Stomach (tissue), 9 donors: ENCODE results near the gene GSDMA. TPM values are rescaled to one million over a fixed set of nuclear protein-coding genes. Genes with fewer than 3 reads are reported as not detected.

Source experiments
- DNase-seq, 2 donors: peaks; one replicate each; pipeline versions ENCODE4 v3.0.0 to v3.0.0-alpha.2; 2013 to 2019
- H3K27ac ChIP-seq, 5 donors: fragments of 200-600 bp in 4 of 5; sonication (generic) in 4 of 5; one replicate each; pipeline ENCODE4 v1.5.1; 2013 to 2019; ENCODE audit warnings: mild to moderate bottlenecking in 1 of 5, moderate library complexity in 1 of 5
- H3K27me3 ChIP-seq, 3 donors: fragments of 200-600 bp; sonication (generic); one replicate each; pipeline ENCODE4 v1.5.1; 2017 to 2019; ENCODE audit warnings: mixed run types in 1 of 3
- H3K36me3 ChIP-seq, 4 donors: fragments of 200-600 bp; sonication (generic); 1 replicate in 3 of 4; 2 replicates in 1 of 4; pipeline ENCODE4 v1.5.1; 2016 to 2019
- H3K4me1 ChIP-seq, 4 donors: fragments of 200-600 bp; sonication (generic); one replicate each; pipeline ENCODE4 v1.5.1; 2016 to 2019
- H3K4me3 ChIP-seq, 4 donors: fragments of 200-600 bp; sonication (generic) in 3 of 4; one replicate each; pipeline ENCODE4 v1.5.1; 2016 to 2019; ENCODE audit warnings: mild to moderate bottlenecking in 1 of 4
- H3K9me3 ChIP-seq, 4 donors: fragments of 200-600 bp; sonication (generic); one replicate each; pipeline ENCODE4 v1.5.1; 2016 to 2019
- CTCF ChIP-seq, 7 experiments: fragments of 450-650 bp in 4 of 7; fragments of 200-600 bp in 3 of 7; sonication (generic) in 3 of 7; IDR thresholded peaks; one replicate each; pipeline ENCODE4 v1.5.1; 2016 to 2019; ENCODE audit warnings: antibody characterized with exemption in 7 of 7, control low read depth in 2 of 7, mild to moderate bottlenecking in 1 of 7
- EP300 ChIP-seq: sonication (generic); formaldehyde crosslinking; IDR thresholded peaks from one replicate; pipeline ENCODE4 v1.6.1; 2017; ENCODE audit warnings: antibody characterized with exemption
- POLR2A ChIP-seq, 4 donors: fragments of 450-650 bp; IDR thresholded peaks; one replicate each; pipeline ENCODE4 v1.6.1; 2016; ENCODE audit warnings: antibody characterized with exemption in 4 of 4, control low read depth in 2 of 4, mild to moderate bottlenecking in 1 of 4, moderate library complexity in 1 of 4
- POLR2AphosphoS5 ChIP-seq, 3 donors: sonication (generic); formaldehyde crosslinking; IDR thresholded peaks; one replicate each; pipeline ENCODE4 v1.6.1; 2016; ENCODE audit warnings: antibody characterized with exemption in 3 of 3
- WGBS, 5 donors: extraction: QIAGEN DNeasy Blood & Tissue Kit in 3 of 5; methylation state at CpG; one replicate each; pipeline versions ENCODE4 v1.1.5 to v1.1.7; 2013 to 2018; 5-methylcytosine and 5-hydroxymethylcytosine counted together
- intact Hi-C: fragments of 100-400 bp; cut with DNase I; formaldehyde crosslinking; loops from one replicate; pipeline ENCODE4 v1.15.1; 2023; ENCODE audit warnings: low total_unique reads
- polyA plus RNA-seq, 3 donors: library from polyadenylated mRNA; stranded (reverse); fragments of 200-250 nt; gene quantifications; one replicate each; pipeline ENCODE4 v1.2.3, GENCODE V29; 2013
- total RNA-seq, 5 donors: library from RNA; depleted of rRNA; stranded (reverse); fragments of >200 nt; gene quantifications; one replicate each; pipeline versions ENCODE4 v1.1.0 to v1.2.3, GENCODE V29; 2014 to 2016
- donor health status: healthy with polysubstance abuse.
- donor health status: Bipolar disorder and iron deficiency.
- donor health status: healthy.

The GSDMA gene
- total and polyA plus RNA-seq, 8 donors = 0.08 to 0.92 TPM; not detected in 6

- Histone ChIP-seq H3K27ac (peak overlapping the region in 4 of 5 donors; percentile 22 to 77 (median 70)), H3K36me3 (peaks cover 43 to 68% (median 67%) of the 10 kb centered on the region in 4 donors), H3K27me3 (no peaks in the 10 kb centered on the region), H3K9me3 (no peaks in the 10 kb centered on the region), H3K4me3 (no peak overlapping the region), H3K4me1 (peaks cover 66 to 90% (median 72%) of the 10 kb centered on the region in 4 donors)
- no peak for DNase-seq
- intact Hi-C loops = loop anchor here (10.0 kb wide), 1 partner anchor 63 kb away; no protein-coding TSS in a partner anchor
- TF ChIP-seq POLR2A (IDR thresholded peaks at IDR 0.05) (no peak), EP300 (no peak), CTCF (IDR thresholded peaks at IDR 0.05) (no peak), POLR2AphosphoS5 (IDR thresholded peaks at IDR 0.05) (no peak)
- WGBS, 5 donors = 61 to 82% (median 75%) methylated on average over 9 of the region's 9 CpGs
Observed at GRCh38 chr17:40021451-40021971, 58.7 kb downstream of the GSDMA start.

- H3K9me3 ChIP-seq = no peaks in the 10 kb centered on the region
- H3K4me1 ChIP-seq = peaks cover 68 to 94% (median 75%) of the 10 kb centered on the region in 4 donors
- intact Hi-C loops = loop anchor here (10.0 kb wide), 1 partner anchor 62 kb away; no protein-coding TSS in a partner anchor
- peak overlapping the region; percentile 25 to 77 (median 69) for H3K27ac ChIP-seq
- H3K27me3 ChIP-seq = no peaks in the 10 kb centered on the region
- no peak for DNase-seq
- TF ChIP-seq POLR2A (IDR thresholded peaks at IDR 0.05) (no peak), EP300 (no peak), CTCF (IDR thresholded peaks at IDR 0.05) (no peak), POLR2AphosphoS5 (IDR thresholded peaks at IDR 0.05) (no peak)
- H3K4me3 ChIP-seq = peak overlapping the region in 2 of 4 donors; percentile 5 to 13
- 71 to 87% (median 76%) methylated on average over 4 to 9 of the region's 9 CpGs for WGBS, 5 donors
- peaks cover 43 to 76% (median 72%) of the 10 kb centered on the region in 4 donors for H3K36me3 ChIP-seq
Observed at GRCh38 chr17:40022497-40022896, 59.7 kb downstream of the GSDMA start.

GRCh38 chr17:40022961-40023541, 60.2 kb downstream of the GSDMA start:
- H3K27me3 ChIP-seq = no peaks in the 10 kb centered on the region
- WGBS, 5 donors = 29 to 67% (median 53%) methylated on average over 15 to 19 of the region's 19 CpGs
- peaks cover 63 to 88% (median 71%) of the 10 kb centered on the region in 4 donors for H3K4me1 ChIP-seq
- H3K27ac ChIP-seq = peak overlapping the region; percentile 25 to 77 (median 69)
- H3K4me3 ChIP-seq = peak overlapping the region in 2 of 4 donors; percentile 5 to 13
- peaks cover 47 to 82% (median 77%) of the 10 kb centered on the region in 4 donors for H3K36me3 ChIP-seq
- no peaks in the 10 kb centered on the region for H3K9me3 ChIP-seq
- intact Hi-C loops = loop anchor here (10.0 kb wide), 1 partner anchor 62 kb away; no protein-coding TSS in a partner anchor
- peak; percentile 61 to 79 for DNase-seq
- TF ChIP-seq POLR2AphosphoS5 (IDR thresholded peaks at IDR 0.05) = peak in 1 of 3 donors; percentile 14
- no peak for TF ChIP-seq POLR2A (IDR thresholded peaks at IDR 0.05)
- no peak for TF ChIP-seq EP300
- TF ChIP-seq CTCF (IDR thresholded peaks at IDR 0.05) = no peak

GRCh38 chr17:40023590-40024292, 60.9 kb downstream of the GSDMA start:
- peak overlapping the region in 1 of 4 donors; percentile 13 for H3K4me3 ChIP-seq
- WGBS, 5 donors = 45 to 53% (median 50%) methylated on average over 10 of the region's 10 CpGs
- no peaks in the 10 kb centered on the region for H3K27me3 ChIP-seq
- H3K4me1 ChIP-seq = peaks cover 56 to 81% (median 64%) of the 10 kb centered on the region in 4 donors
- intact Hi-C loops = loop anchor here (10.0 kb wide), 1 partner anchor 61 kb away; no protein-coding TSS in a partner anchor
- TF ChIP-seq POLR2A (IDR thresholded peaks at IDR 0.05) (no peak), POLR2AphosphoS5 (IDR thresholded peaks at IDR 0.05) (peak in 2 of 3 donors; percentile 8 to 26), EP300 (no peak)
- peak overlapping the region; percentile 25 to 77 (median 69) for H3K27ac ChIP-seq
- H3K9me3 ChIP-seq = no peaks in the 10 kb centered on the region
- peaks cover 54 to 89% (median 83%) of the 10 kb centered on the region in 4 donors for H3K36me3 ChIP-seq
- peak; percentile 81 to 89 for DNase-seq
